Gastrocnemius medialis (tissue), 4 donors: ENCODE data around the gene EPS8L1.

ENCODE experiments used
- POLR2A ChIP-seq, 2 donors: fragments of 450-650 bp; IDR thresholded peaks; one replicate each; pipeline ENCODE4 v1.6.1; 2017; ENCODE audit warnings: antibody characterized with exemption in 2 of 2, mild to moderate bottlenecking in 2 of 2, moderate library complexity in 2 of 2
- TF ChIP-seq, protein P1 (sequence below), 5 experiments: fragments of 450-650 bp in 3 of 5; fragments of 200-600 bp in 2 of 5; sonication (generic) in 2 of 5; IDR thresholded peaks in 4 of 5; conservative IDR thresholded peaks in 1 of 5; 1 replicate in 4 of 5; 2 replicates in 1 of 5; pipeline ENCODE4 v1.5.1; 2016 to 2019; ENCODE audit warnings: antibody characterized with exemption in 5 of 5, mild to moderate bottlenecking in 3 of 5, moderate library complexity in 3 of 5

DNA sequence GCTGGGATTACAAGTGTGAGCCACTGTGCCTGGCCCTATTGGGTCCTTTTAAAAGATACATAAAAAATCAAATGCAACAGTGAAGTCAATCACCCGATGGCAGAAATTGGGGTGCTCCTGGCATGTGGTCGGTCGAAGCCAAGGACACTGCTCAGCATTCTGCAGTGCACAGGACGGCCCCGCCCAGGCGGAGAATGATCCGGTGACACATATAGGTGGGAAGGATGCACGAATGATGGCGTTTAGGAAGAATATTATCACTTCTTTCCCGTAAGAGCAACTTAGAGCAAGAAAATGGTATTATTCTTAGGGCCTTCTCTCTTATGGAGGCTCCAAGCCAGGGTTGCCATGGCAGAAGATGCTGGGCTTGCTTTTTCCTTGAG lies 34.4 kb upstream of the EPS8L1 start:
- TF ChIP-seq, protein P1, sequence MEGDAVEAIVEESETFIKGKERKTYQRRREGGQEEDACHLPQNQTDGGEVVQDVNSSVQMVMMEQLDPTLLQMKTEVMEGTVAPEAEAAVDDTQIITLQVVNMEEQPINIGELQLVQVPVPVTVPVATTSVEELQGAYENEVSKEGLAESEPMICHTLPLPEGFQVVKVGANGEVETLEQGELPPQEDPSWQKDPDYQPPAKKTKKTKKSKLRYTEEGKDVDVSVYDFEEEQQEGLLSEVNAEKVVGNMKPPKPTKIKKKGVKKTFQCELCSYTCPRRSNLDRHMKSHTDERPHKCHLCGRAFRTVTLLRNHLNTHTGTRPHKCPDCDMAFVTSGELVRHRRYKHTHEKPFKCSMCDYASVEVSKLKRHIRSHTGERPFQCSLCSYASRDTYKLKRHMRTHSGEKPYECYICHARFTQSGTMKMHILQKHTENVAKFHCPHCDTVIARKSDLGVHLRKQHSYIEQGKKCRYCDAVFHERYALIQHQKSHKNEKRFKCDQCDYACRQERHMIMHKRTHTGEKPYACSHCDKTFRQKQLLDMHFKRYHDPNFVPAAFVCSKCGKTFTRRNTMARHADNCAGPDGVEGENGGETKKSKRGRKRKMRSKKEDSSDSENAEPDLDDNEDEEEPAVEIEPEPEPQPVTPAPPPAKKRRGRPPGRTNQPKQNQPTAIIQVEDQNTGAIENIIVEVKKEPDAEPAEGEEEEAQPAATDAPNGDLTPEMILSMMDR (IDR thresholded peaks at IDR 0.05 in 4 of 5, conservative IDR thresholded peaks at IDR 0.05 in 1 of 5) = no peak
- TF ChIP-seq POLR2A (IDR thresholded peaks at IDR 0.05) = no peak
